HEK293T (cell line): ENCODE measurements around the gene EDN1.
"Not testable (repeated sequence)": the region's sequence is repeated elsewhere in the genome, so short reads cannot be mapped to it uniquely, and the experiment has no call there.

Experiments
- CTCF ChIA-PET: fragments of 350-600 bp; formaldehyde crosslinking; extraction: SDS; loops from one replicate; lab custom pipeline; 2021; ENCODE audit warnings: antibody characterized with exemption, inconsistent platforms; lab: Yijun Ruan, JAX
- POLR2A ChIA-PET: fragments of 350-600 bp; formaldehyde crosslinking; extraction: SDS; loops from one replicate; lab custom pipeline; 2020; ENCODE audit warnings: antibody characterized with exemption, inconsistent platforms; lab: Yijun Ruan, JAX
- DNase-seq: peaks from one replicate; pipeline ENCODE4 v3.0.0; 2012; ENCODE audit warnings: mixed read lengths; ENCODE audit errors: extremely low spot score
- ARNT ChIP-seq: fragments of 450-650 bp; IDR thresholded peaks from 2 replicates; pipeline ENCODE4 v1.6.1; 2017; ENCODE audit warnings: mild to moderate bottlenecking
- BHLHE40 ChIP-seq: fragments of 450-650 bp; IDR thresholded peaks from 2 replicates; pipeline ENCODE4 v1.6.1; 2016; ENCODE audit warnings: mild to moderate bottlenecking, moderate library complexity, borderline replicate concordance
- CTBP1 ChIP-seq: fragments of 450-650 bp; IDR thresholded peaks from 2 replicates; pipeline ENCODE4 v1.6.1; 2016; ENCODE audit warnings: borderline replicate concordance
- ELF4 ChIP-seq: fragments of 450-650 bp; IDR thresholded peaks from 2 replicates; pipeline ENCODE4 v1.6.1; 2017; ENCODE audit warnings: antibody characterized with exemption
- FOXA1 ChIP-seq: fragments of 450-650 bp; IDR thresholded peaks from 2 replicates; pipeline ENCODE4 v1.6.1; 2016; ENCODE audit warnings: mild to moderate bottlenecking
- FOXK2 ChIP-seq: fragments of 450-650 bp; IDR thresholded peaks from 2 replicates; pipeline ENCODE4 v1.6.1; 2016; ENCODE audit warnings: mild to moderate bottlenecking
- FOXM1 ChIP-seq: fragments of 450-650 bp; IDR thresholded peaks from 2 replicates; pipeline ENCODE4 v1.6.1; 2017; ENCODE audit warnings: mild to moderate bottlenecking, borderline replicate concordance
- HDGF ChIP-seq: fragments of 450-650 bp; IDR thresholded peaks from 2 replicates; pipeline ENCODE4 v1.6.1; 2017; ENCODE audit warnings: antibody characterized with exemption, borderline replicate concordance
- L3MBTL2 ChIP-seq: fragments of 450-650 bp; conservative IDR thresholded peaks from 2 replicates; pipeline ENCODE4 v1.6.1; 2016; ENCODE audit warnings: mild to moderate bottlenecking
- LEF1 ChIP-seq: fragments of 450-650 bp; IDR thresholded peaks from 2 replicates; pipeline ENCODE4 v1.6.1; 2017; ENCODE audit warnings: mild to moderate bottlenecking, borderline replicate concordance
- NFRKB ChIP-seq: fragments of 450-650 bp; IDR thresholded peaks from 2 replicates; pipeline ENCODE4 v1.6.1; 2016; ENCODE audit warnings: mild to moderate bottlenecking, moderate library complexity
- PKNOX1 ChIP-seq: fragments of 450-650 bp; IDR thresholded peaks from 2 replicates; pipeline ENCODE4 v1.6.1; 2016
- SP1 ChIP-seq: fragments of 450-650 bp; IDR thresholded peaks from 2 replicates; pipeline ENCODE4 v1.6.1; 2017
- SUZ12 ChIP-seq: fragments of 450-650 bp; IDR thresholded peaks from 2 replicates; pipeline ENCODE4 v1.6.1; 2016; ENCODE audit warnings: mild to moderate bottlenecking
- TARDBP ChIP-seq: fragments of 450-650 bp; IDR thresholded peaks from 2 replicates; pipeline ENCODE4 v1.6.1; 2016
- ZNF384 ChIP-seq: fragments of 450-650 bp; IDR thresholded peaks from 2 replicates; pipeline ENCODE4 v1.6.1; 2016

EDN1 gene

GRCh38 chr6:12327391-12327790 lies 37.2 kb downstream of the EDN1 start:
- ChIA-PET CTCF (no interaction called here), POLR2A (interaction anchor here (1.5 kb wide), 1 partner anchor 9 kb away, joined by 3 read pairs; no protein-coding TSS in a partner anchor)
- TF ChIP-seq LEF1 (no peak), FOXK2 (no peak), ZNF384 (no peak), CTBP1 (no peak), BHLHE40 (no peak), FOXA1 (no peak), ARNT (no peak), ELF4 (no peak), FOXM1 (no peak), SUZ12 (no peak), PKNOX1 (no peak), NFRKB (no peak), SP1 (no peak), TARDBP (no peak), L3MBTL2 (no peak)
- no peak for DNase-seq

GRCh38 chr6:12327988-12328387 lies 37.8 kb downstream of the EDN1 start:
- TF ChIP-seq SUZ12 (no peak), PKNOX1 (no peak), ELF4 (no peak), LEF1 (no peak)
- ChIA-PET POLR2A (no interaction called here), CTCF (no interaction called here)
- no peak for DNase-seq

- ChIA-PET CTCF (interaction anchor here (0.6 kb wide), 1 partner anchor 283 kb away, joined by 3 read pairs; no protein-coding TSS in a partner anchor), POLR2A (no interaction called here)
- TF ChIP-seq BHLHE40 (no peak), L3MBTL2 (no peak), FOXA1 (no peak), NFRKB (no peak), HDGF (no peak), ELF4 (no peak), FOXK2 (no peak), CTBP1 (no peak), PKNOX1 (no peak), SP1 (no peak), LEF1 (no peak), ZNF384 (no peak), SUZ12 (no peak), FOXM1 (no peak)
- no peak for DNase-seq
Observed at GRCh38 chr6:12328701-12329100, 38.5 kb downstream of the EDN1 start.

GRCh38 chr6:12331474-12331873 lies 41.3 kb downstream of the EDN1 start:
- POLR2A ChIA-PET = no interaction called here
- DNase-seq = no peak
- CTCF ChIA-PET = interaction anchor here (0.5 to 0.7 kb wide), 2 partner anchors 40 to 274 kb away, joined by 3 to 4 read pairs; no protein-coding TSS in a partner anchor
- TF ChIP-seq CTBP1 = no peak
- TF ChIP-seq L3MBTL2 = no peak
- no peak for TF ChIP-seq FOXA1
- no peak for TF ChIP-seq BHLHE40
- TF ChIP-seq PKNOX1 = no peak
- TF ChIP-seq ELF4 = no peak
- TF ChIP-seq SUZ12 = no peak
- TF ChIP-seq FOXM1 = no peak
- TF ChIP-seq FOXK2 = no peak
- TF ChIP-seq TARDBP = no peak
- TF ChIP-seq SP1 = no peak
- TF ChIP-seq HDGF = no peak

GRCh38 chr6:12331951-12332749 lies 42.0 kb downstream of the EDN1 start:
- TF ChIP-seq CTBP1 = no peak
- TF ChIP-seq SP1 = no peak
- no peak for TF ChIP-seq BHLHE40
- no peak for TF ChIP-seq FOXK2
- ChIA-PET POLR2A (no interaction called here), CTCF (interaction anchor here (0.5 to 0.7 kb wide), 2 partner anchors 41 to 273 kb away, joined by 3 to 4 read pairs; no protein-coding TSS in a partner anchor)
- no peak for DNase-seq

GRCh38 chr6:12332750-12333079 lies 42.6 kb downstream of the EDN1 start:
- CTCF ChIA-PET, DNase-seq, POLR2A ChIA-PET: not testable (repeated sequence)
